MG63 (cell line): Measurements from ENCODE around the gene DHH. TPM values are rescaled to one million over a fixed set of nuclear protein-coding genes. Genes with fewer than 3 reads are reported as not detected.

ENCODE experiments used
- total RNA-seq: library from RNA; depleted of rRNA; stranded (reverse); fragments of >200 nt; shearing (Covaris generic); gene quantifications from 2 replicates; pipeline ENCODE4 v1.2.3, GENCODE V29; 2014; ENCODE audit warnings: low replicate concordance; rRNA removed

DHH gene
- total RNA-seq, 1 experiment from 2014 or later = not detected

Other genes starting within 250 kb of the DHH start
- gene DDX23, start 242.6 kb downstream of the DHH start, total RNA-seq = 76.0 and 85.0 TPM in 2 replicates
- gene RND1, start 228.9 kb downstream of the DHH start, total RNA-seq = 0.12 TPM in 1 of 2 replicates, not detected in the other
- gene FKBP11, start 169.3 kb downstream of the DHH start, total RNA-seq = 0.94 and 3.2 TPM in 2 replicates
- gene ARF3, start 137.3 kb downstream of the DHH start, total RNA-seq = 77.7 and 79.1 TPM in 2 replicates
- gene WNT10B, start 123.1 kb downstream of the DHH start, total RNA-seq = 2.7 and 3.6 TPM in 2 replicates
- gene WNT1, start 116.5 kb downstream of the DHH start, total RNA-seq = not detected in 2 replicates
- gene DDN, start 95.4 kb downstream of the DHH start, total RNA-seq = 0.13 TPM in 1 of 2 replicates, not detected in the other
- gene PRKAG1, start 76.0 kb downstream of the DHH start, total RNA-seq = 76.4 and 102 TPM in 2 replicates
- gene KMT2D, start 34.0 kb downstream of the DHH start, total RNA-seq = 8.6 and 11.7 TPM in 2 replicates
- gene RHEBL1, start 24.8 kb downstream of the DHH start, total RNA-seq = 0.16 TPM in 1 of 2 replicates, not detected in the other
- 20.5 and 28.4 TPM in 2 replicates for gene LMBR1L, start 16.0 kb upstream of the DHH start, total RNA-seq
- 2,940 and 4,183 TPM in 2 replicates for gene TUBA1B, start 36.6 kb upstream of the DHH start, total RNA-seq
- 361 and 621 TPM in 2 replicates for gene TUBA1A, start 94.3 kb upstream of the DHH start, total RNA-seq
- gene TUBA1C, start 170.3 kb upstream of the DHH start, total RNA-seq = 289 and 585 TPM in 2 replicates
- gene PRPH, start 200.3 kb upstream of the DHH start, total RNA-seq = 5.0 and 7.1 TPM in 2 replicates
- gene TROAP, start 228.5 kb upstream of the DHH start, total RNA-seq = 24.3 and 37.3 TPM in 2 replicates
- 0.10 TPM in 1 of 2 replicates, not detected in the other for gene C1QL4, start 242.4 kb upstream of the DHH start, total RNA-seq